Muscle of leg (tissue), 11 donors: ENCODE measurements around the gene HOATZ. TPM values are rescaled to one million over a fixed set of nuclear protein-coding genes. Genes with fewer than 3 reads are reported as not detected.

ENCODE experiments used
- DNase-seq: peaks from one replicate; pipeline ENCODE4 v3.0.0; 2013
- H3K27ac ChIP-seq: one replicate; pipeline ENCODE4 v1.5.1; 2013; ENCODE audit warnings: mild to moderate bottlenecking, low read length, control low read depth
- H3K27me3 ChIP-seq: one replicate; pipeline ENCODE4 v1.6.1; 2013; ENCODE audit warnings: low read length; ENCODE audit not compliant: control insufficient read depth, insufficient read depth
- H3K36me3 ChIP-seq: one replicate; pipeline ENCODE4 v1.6.1; 2013; ENCODE audit warnings: low read length; ENCODE audit not compliant: control insufficient read depth, insufficient read depth
- H3K4me1 ChIP-seq: one replicate; pipeline ENCODE4 v1.6.1; 2013; ENCODE audit warnings: low read length; ENCODE audit not compliant: control insufficient read depth, insufficient read depth
- H3K4me3 ChIP-seq: one replicate; pipeline ENCODE4 v1.5.1; 2013; ENCODE audit warnings: low read length, control low read depth
- H3K9me3 ChIP-seq: replicated peaks from 2 replicates; pipeline ENCODE4 v1.6.1; 2013; ENCODE audit warnings: low read depth, low read length; ENCODE audit not compliant: control insufficient read depth
- WGBS: methylation state at CpG from one replicate; pipeline ENCODE4 v1.1.5; 2013; ENCODE audit warnings: missing lambda C conversion rate; ENCODE audit not compliant: insufficient coverage; 5-methylcytosine and 5-hydroxymethylcytosine counted together
- polyA plus RNA-seq, 8 donors: library from polyadenylated mRNA; unstranded; fragments of 120-200 nt; gene quantifications; one replicate each; pipeline versions ENCODE4 v1.2.1 to v1.2.3, GENCODE V29; 2013; ENCODE audit warnings: inconsistent platforms in 1 of 8, low replicate concordance in 1 of 8; ENCODE audit not compliant: insufficient read length in 8 of 8, insufficient read depth in 1 of 8
- total RNA-seq: library from RNA; stranded (reverse); fragments of 120-200 nt; gene quantifications from one replicate; pipeline ENCODE4 v1.2.4, GENCODE V29; 2013

The HOATZ gene
- total and polyA plus RNA-seq, 9 donors: 0.09 to 0.60 (median 0.12) TPM; not detected in 2

DNA sequence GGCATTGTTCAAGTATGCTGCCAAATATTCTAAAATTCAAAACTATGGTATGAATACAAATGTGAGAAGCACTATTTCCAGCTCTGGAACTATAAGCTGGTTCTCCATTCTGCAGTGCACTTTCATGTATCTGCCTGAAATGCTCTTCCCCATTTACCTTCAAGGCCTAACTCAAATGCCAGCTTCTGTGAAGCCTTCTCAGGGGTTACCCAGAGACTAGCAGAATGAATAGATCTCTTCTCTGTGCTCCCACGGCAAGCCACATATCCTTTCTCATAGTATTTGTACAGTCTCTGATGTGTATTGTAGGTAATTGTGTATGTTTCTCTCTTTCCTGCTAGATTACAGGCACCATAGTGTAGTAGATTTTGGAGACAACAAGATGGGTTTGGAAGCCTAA lies 4.1 kb downstream of the HOATZ start:
- Histone ChIP-seq H3K9me3 (no peaks in the 10 kb centered on the region), H3K27ac (no peak overlapping the region), H3K27me3 (peaks cover 13% of the 10 kb centered on the region), H3K4me1 (peaks cover 5% of the 10 kb centered on the region), H3K36me3 (no peaks in the 10 kb centered on the region), H3K4me3 (no peak overlapping the region)
- DNase-seq: no peak
- no CpG with 5 or more reads among the region's 1 CpG for WGBS

DNA sequence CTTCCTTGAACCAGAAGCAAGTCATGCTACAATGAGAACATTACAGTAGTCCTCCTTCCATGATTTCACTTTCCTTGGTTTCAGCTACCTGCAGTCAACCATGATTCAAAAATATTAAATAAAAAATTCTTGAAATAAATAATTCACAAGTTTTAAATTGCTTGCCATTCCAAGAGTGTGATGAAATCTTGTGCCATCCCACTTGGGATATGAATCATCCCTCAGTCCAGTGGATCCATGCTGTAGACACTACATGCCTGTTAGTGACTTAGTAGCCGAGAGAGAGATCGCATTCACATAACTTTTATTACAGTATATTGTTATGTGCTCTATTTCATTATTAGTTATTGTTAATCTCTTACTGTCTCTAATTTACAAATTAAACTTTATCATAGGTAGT lies 6.0 kb downstream of the HOATZ start:
- no peak overlapping the region for H3K27ac ChIP-seq
- no peak overlapping the region for H3K4me3 ChIP-seq
- no peak for DNase-seq
- H3K4me1 ChIP-seq: no peaks in the 10 kb centered on the region
- no peaks in the 10 kb centered on the region for H3K9me3 ChIP-seq
- no CpG with 5 or more reads among the region's 2 CpGs for WGBS
- H3K27me3 ChIP-seq: peaks cover 3% of the 10 kb centered on the region
- H3K36me3 ChIP-seq: no peaks in the 10 kb centered on the region

DNA sequence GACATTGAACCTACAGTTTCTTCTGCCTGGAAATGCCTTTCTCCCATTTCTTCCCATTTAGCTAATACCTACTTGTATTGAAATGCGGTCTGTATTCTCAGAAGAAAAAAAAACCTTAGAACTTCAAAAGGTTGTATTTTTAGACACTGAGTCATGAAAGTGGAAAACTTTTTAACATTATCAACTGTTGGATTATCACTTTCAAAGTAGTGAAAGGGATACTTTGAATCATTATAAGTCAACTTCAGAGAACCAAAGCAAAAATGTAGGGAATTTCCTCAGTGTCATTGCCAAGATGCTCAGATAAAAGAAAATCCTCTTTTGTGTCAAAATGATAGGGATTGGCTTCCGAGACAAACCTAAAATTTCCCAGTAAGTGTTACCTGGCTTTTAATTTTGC lies 6.6 kb downstream of the HOATZ start:
- no peaks in the 10 kb centered on the region for H3K4me1 ChIP-seq
- no CpG with 5 or more reads among the region's 2 CpGs for WGBS
- peaks cover 3% of the 10 kb centered on the region for H3K27me3 ChIP-seq
- H3K27ac ChIP-seq: no peak overlapping the region
- no peak for DNase-seq
- H3K4me3 ChIP-seq: no peak overlapping the region
- H3K9me3 ChIP-seq: no peaks in the 10 kb centered on the region
- H3K36me3 ChIP-seq: no peaks in the 10 kb centered on the region

DNA sequence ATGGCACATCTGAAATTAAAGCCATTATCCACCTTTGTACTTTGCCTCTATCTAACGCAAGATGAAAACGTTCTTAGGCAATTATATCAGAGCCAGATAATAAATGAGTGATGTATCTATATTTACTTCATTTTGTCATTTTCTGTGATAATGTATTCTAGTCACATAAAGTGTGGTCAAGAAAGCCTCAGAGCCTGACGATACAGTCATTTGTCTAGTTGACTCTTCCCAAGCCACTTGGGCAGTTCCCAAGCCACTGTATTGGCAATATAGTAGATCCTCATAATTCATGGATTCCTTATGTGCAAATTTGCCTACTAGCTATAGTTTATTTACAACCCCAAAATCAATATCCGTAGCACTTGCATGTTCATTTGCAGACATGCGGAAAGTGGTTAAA lies 7.8 kb downstream of the HOATZ start:
- no peak overlapping the region for H3K4me3 ChIP-seq
- H3K9me3 ChIP-seq: no peaks in the 10 kb centered on the region
- no peaks in the 10 kb centered on the region for H3K27me3 ChIP-seq
- H3K4me1 ChIP-seq: no peaks in the 10 kb centered on the region
- H3K36me3 ChIP-seq: no peaks in the 10 kb centered on the region
- DNase-seq: no peak
- WGBS: 100% methylated on average over 1 of the region's 5 CpGs
- H3K27ac ChIP-seq: no peak overlapping the region

DNA sequence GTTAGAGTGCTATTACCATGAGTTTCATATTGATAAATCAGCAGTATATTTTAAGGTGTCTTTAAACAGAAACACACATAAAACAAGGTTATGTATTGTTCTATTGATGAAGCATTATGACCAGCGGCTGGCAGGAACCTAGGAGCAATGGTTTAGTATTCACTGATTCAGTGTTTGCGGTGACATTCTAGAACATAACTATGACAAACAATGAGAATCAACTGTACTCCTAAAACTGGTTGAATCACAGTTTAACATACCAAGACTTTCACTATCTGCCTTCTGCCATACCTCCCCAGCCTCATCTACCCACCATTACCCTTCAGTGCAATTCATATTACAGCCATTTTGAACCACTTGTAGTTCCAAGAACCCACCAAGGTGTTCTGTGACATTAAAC lies 8.8 kb downstream of the HOATZ start:
- Histone ChIP-seq H3K4me3 (no peak overlapping the region), H3K36me3 (no peaks in the 10 kb centered on the region), H3K27ac (no peak overlapping the region), H3K9me3 (no peaks in the 10 kb centered on the region), H3K4me1 (no peaks in the 10 kb centered on the region), H3K27me3 (no peaks in the 10 kb centered on the region)
- DNase-seq: no peak
- WGBS: 85% methylated on average over 2 of the region's 2 CpGs

DNA sequence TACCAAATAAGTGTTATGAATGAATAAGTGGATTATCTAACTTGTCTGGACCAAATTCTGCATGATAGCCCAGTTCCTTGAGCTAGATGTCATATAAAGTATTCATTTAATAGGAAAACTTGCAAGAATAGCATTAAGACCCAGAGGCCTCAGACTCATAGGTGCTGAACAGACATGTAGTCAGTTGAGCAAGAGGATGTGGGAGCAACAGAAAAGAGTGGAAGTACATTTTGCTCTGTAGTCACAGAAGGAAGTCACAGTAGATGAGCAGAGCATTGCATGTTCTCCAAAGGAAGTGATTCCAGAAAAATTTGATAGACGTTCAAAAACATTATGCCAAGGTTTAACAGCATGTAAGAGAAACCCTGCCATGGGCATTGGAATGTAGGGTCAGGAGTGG lies 9.5 kb downstream of the HOATZ start:
- no peaks in the 10 kb centered on the region for H3K27me3 ChIP-seq
- WGBS: no CpG with 5 or more reads among the region's 1 CpG
- H3K4me1 ChIP-seq: no peaks in the 10 kb centered on the region
- H3K36me3 ChIP-seq: no peaks in the 10 kb centered on the region
- no peak for DNase-seq
- H3K27ac ChIP-seq: no peak overlapping the region
- H3K4me3 ChIP-seq: no peak overlapping the region
- H3K9me3 ChIP-seq: no peaks in the 10 kb centered on the region

DNA sequence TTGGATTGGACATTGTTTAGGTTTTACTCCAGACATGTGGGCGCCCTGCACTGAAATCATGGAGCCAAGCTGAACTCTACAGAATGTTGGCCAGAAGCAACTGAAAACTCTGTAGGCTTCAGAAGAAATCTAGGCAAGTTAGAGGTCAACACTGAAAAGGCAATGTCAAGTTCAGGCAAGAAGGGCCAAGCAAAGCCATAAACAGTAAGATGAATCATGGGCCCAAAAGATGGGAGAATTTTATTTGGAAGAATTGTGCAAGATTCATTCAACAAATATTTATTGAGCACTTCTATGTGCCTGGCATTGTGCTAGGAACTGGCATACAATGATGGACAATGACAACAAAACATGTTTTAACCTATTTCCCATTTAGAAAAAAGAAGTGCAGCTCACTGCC lies 10.9 kb downstream of the HOATZ start:
- Histone ChIP-seq H3K27me3 (no peaks in the 10 kb centered on the region), H3K9me3 (no peaks in the 10 kb centered on the region), H3K4me3 (no peak overlapping the region), H3K27ac (no peak overlapping the region), H3K36me3 (no peaks in the 10 kb centered on the region), H3K4me1 (no peaks in the 10 kb centered on the region)
- no peak for DNase-seq
- WGBS: 90% methylated on average over 1 of the region's 1 CpG

DNA sequence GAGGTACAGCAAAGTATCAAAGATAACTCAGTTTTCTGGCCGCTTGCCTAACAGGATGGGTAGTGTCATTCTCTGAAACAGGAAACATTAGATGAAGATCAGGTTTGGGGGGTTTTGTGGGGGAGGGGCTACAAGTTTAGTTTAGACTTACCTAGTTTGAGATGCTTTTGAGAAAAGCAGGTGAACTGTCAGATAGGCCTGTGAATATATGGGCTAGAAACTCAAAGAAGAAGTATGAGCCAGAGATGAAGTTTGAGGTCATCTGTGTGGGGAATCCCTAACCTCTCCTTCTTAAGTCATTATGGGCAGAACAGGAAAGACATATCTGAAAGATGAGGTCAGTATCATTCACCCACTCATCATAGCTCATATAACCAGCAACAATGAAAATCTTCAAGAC lies 11.9 kb downstream of the HOATZ start:
- H3K27ac ChIP-seq: no peak overlapping the region
- no peaks in the 10 kb centered on the region for H3K4me1 ChIP-seq
- H3K4me3 ChIP-seq: no peak overlapping the region
- DNase-seq: no peak
- H3K27me3 ChIP-seq: no peaks in the 10 kb centered on the region
- no peaks in the 10 kb centered on the region for H3K36me3 ChIP-seq
- 78% methylated on average over 1 of the region's 1 CpG for WGBS
- no peaks in the 10 kb centered on the region for H3K9me3 ChIP-seq

DNA sequence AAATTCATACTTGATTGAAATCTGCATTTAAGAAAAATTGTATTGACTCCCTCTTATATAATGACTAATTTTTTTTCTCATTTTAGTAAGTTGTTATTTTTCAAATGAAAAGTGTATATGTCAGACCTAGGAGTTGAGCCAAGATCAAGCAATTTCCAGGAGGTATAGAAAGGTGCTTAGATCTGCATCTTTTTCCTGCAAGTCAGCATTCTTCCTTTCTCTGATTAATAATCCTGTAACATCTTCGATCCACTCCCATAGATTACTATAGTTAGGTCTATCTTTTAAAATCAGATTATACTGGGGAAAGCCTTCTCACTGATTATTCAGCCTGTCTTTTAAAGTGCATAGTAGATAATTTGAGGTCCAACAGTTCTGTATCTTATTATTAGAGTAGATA lies 12.7 kb downstream of the HOATZ start:
- Histone ChIP-seq H3K4me1 (no peaks in the 10 kb centered on the region), H3K27ac (no peak overlapping the region), H3K9me3 (no peaks in the 10 kb centered on the region), H3K36me3 (no peaks in the 10 kb centered on the region), H3K4me3 (no peak overlapping the region), H3K27me3 (no peaks in the 10 kb centered on the region)
- no CpG with 5 or more reads among the region's 1 CpG for WGBS
- DNase-seq: no peak

DNA sequence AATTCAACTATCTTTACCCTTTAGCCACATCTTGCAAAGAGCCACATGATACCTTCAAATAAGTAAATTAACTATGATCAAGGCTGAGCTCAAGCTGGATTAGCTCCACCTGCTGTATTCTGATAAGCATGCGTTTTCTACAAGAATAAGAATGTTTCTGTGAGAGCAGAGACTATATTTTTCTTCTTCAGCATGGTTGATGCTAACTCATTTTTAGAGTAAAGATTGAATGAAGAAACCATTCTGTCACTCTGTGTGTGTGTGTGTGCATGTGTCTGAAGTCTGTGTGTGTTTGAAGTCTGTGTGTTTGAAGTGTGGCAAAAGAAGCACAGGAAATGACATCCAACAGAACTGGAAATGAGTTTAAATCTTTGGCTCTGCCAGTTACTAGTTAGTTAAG lies 14.0 kb downstream of the HOATZ start:
- H3K4me1 ChIP-seq: no peaks in the 10 kb centered on the region
- no peaks in the 10 kb centered on the region for H3K27me3 ChIP-seq
- WGBS: 40% methylated on average over 1 of the region's 1 CpG
- DNase-seq: no peak
- H3K36me3 ChIP-seq: no peaks in the 10 kb centered on the region
- no peaks in the 10 kb centered on the region for H3K9me3 ChIP-seq
- no peak overlapping the region for H3K27ac ChIP-seq
- no peak overlapping the region for H3K4me3 ChIP-seq

DNA sequence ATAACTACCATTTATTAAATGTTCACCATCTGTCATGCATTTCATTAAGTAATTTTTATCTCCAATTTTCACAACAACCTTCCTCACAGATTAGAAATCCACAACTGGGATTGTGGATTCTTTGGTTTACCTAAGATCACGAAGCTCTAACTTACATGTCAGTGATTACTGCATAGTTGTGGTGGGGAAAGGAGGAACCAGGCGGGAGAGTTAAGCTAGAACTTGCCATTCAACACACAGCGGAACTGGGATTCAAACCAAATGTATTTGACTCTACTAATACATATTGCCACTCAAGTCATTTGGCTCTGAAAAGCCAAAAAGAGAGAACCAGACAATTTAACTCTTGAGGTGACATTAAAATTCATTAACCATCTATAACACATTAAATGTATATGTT lies 15.5 kb downstream of the HOATZ start:
- Histone ChIP-seq H3K4me1 (no peaks in the 10 kb centered on the region), H3K27ac (no peak overlapping the region), H3K36me3 (no peaks in the 10 kb centered on the region), H3K27me3 (no peaks in the 10 kb centered on the region), H3K4me3 (no peak overlapping the region), H3K9me3 (no peaks in the 10 kb centered on the region)
- DNase-seq: no peak
- WGBS: no CpG with 5 or more reads among the region's 3 CpGs
